NCI-H1092 treated with DMSO at 0.1 percent for 48 hours (cell line): Measurements from ENCODE around the gene FERMT3.

ENCODE experiments used
- DNase-seq: peaks from one replicate; lab custom pipeline; 2025; lab: John Stamatoyannopoulos, UW

The FERMT3 gene

GRCh38 chr11:64186492-64187165 lies 19.9 kb upstream of the FERMT3 start:
- no peak for DNase-seq

- DNase-seq: no peak
Observed at GRCh38 chr11:64192434-64192833, 14.1 kb upstream of the FERMT3 start.

GRCh38 chr11:64196626-64197025 lies 9.9 kb upstream of the FERMT3 start:
- DNase-seq: no peak

- DNase-seq: no peak
Observed at GRCh38 chr11:64198511-64198910, 8.0 kb upstream of the FERMT3 start.

GRCh38 chr11:64201543-64201942 lies 5.0 kb upstream of the FERMT3 start:
- DNase-seq: no peak

- no peak for DNase-seq
Observed at GRCh38 chr11:64202992-64203391, 3.5 kb upstream of the FERMT3 start.

- DNase-seq: no peak
Observed at GRCh38 chr11:64203421-64204079, 3.0 kb upstream of the FERMT3 start.

- DNase-seq: no peak
Observed at GRCh38 chr11:64204080-64204440, 2.5 kb upstream of the FERMT3 start.

GRCh38 chr11:64204464-64204989 lies 2.0 kb upstream of the FERMT3 start:
- DNase-seq: peak; percentile 73

- DNase-seq: no peak
Observed at GRCh38 chr11:64207256-64208085, 950 bp downstream of the FERMT3 start.

- no peak for DNase-seq
Observed at GRCh38 chr11:64208086-64208795, 1.7 kb downstream of the FERMT3 start.

GRCh38 chr11:64208796-64209562 lies 2.5 kb downstream of the FERMT3 start:
- DNase-seq: no peak

- DNase-seq: no peak
Observed at GRCh38 chr11:64209563-64209843, 3.0 kb downstream of the FERMT3 start.

GRCh38 chr11:64210301-64211020 lies 3.9 kb downstream of the FERMT3 start:
- DNase-seq: no peak

GRCh38 chr11:64211181-64211872 lies 4.8 kb downstream of the FERMT3 start:
- DNase-seq: no peak

GRCh38 chr11:64216879-64217278 lies 10.4 kb downstream of the FERMT3 start:
- DNase-seq: no peak

GRCh38 chr11:64218628-64219353 lies 12.3 kb downstream of the FERMT3 start:
- DNase-seq: peak; percentile 91

GRCh38 chr11:64219354-64219684 lies 12.8 kb downstream of the FERMT3 start:
- no peak for DNase-seq

- no peak for DNase-seq
Observed at GRCh38 chr11:64219755-64220154, 13.2 kb downstream of the FERMT3 start.

GRCh38 chr11:64220271-64220670 lies 13.8 kb downstream of the FERMT3 start:
- DNase-seq: no peak
